H1 (cell line): ENCODE data around the gene RTN4RL2. TPM values are rescaled to one million over a fixed set of nuclear protein-coding genes. Genes with fewer than 3 reads are reported as not detected.

Experiments used
- CTCF ChIA-PET: fragments of 300-600 bp; sonication (Branson Sonifier 250); formaldehyde crosslinking; loops from one replicate; lab custom pipeline; 2021; ENCODE audit not compliant: partially characterized antibody; lab: Charles Lee
- POLR2A ChIA-PET: fragments of 300-600 bp; sonication (Branson Sonifier 250); formaldehyde crosslinking; loops from one replicate; lab custom pipeline; 2021; ENCODE audit warnings: inconsistent platforms; ENCODE audit not compliant: partially characterized antibody; lab: Charles Lee
- DNase-seq, 2 experiments: peaks; one replicate each; pipeline versions ENCODE4 v3.0.0 to v3.0.0-alpha.2; 2010 to 2022; ENCODE audit warnings: low spot score in 2 of 2, low read depth in 1 of 2, mixed read lengths in 1 of 2
- FAIRE-seq: peaks from 2 replicates; lab custom pipeline; 2011; peaks lifted over from hg19 to GRCh38; lab: Jason Lieb, UNC
- H2AFZ ChIP-seq: 2 replicates; pipeline ENCODE4 v1.8.1; 2012; ENCODE audit warnings: low read length, inconsistent platforms
- H2AK5ac ChIP-seq: 2 replicates; pipeline ENCODE4 v1.6.1; 2013; ENCODE audit warnings: low read depth, low read length
- H2BK120ac ChIP-seq: replicated peaks from 2 replicates; pipeline ENCODE3; 2013; ENCODE audit warnings: low read depth, low read length, inconsistent platforms
- H2BK12ac ChIP-seq: 2 replicates; pipeline ENCODE4 v1.6.1; 2013; ENCODE audit warnings: low read depth, low read length
- H2BK15ac ChIP-seq: 2 replicates; pipeline ENCODE4 v1.6.1; 2013; ENCODE audit warnings: low read length
- H2BK20ac ChIP-seq: 2 replicates; pipeline ENCODE4 v1.6.1; 2013; ENCODE audit warnings: low read length
- H2BK5ac ChIP-seq: 2 replicates; pipeline ENCODE4 v1.6.1; 2013; ENCODE audit warnings: low read depth, low read length
- H3K14ac ChIP-seq: 2 replicates; pipeline ENCODE4 v1.6.1; 2013; ENCODE audit warnings: inconsistent platforms; ENCODE audit not compliant: insufficient read length
- H3K18ac ChIP-seq: 2 replicates; pipeline ENCODE4 v1.6.1; 2013; ENCODE audit warnings: low read length; ENCODE audit errors: extremely low read depth
- H3K23ac ChIP-seq: 2 replicates; pipeline ENCODE4 v1.6.1; 2013; ENCODE audit warnings: inconsistent platforms; ENCODE audit not compliant: insufficient read length
- H3K23me2 ChIP-seq: 2 replicates; pipeline ENCODE4 v1.6.1; 2013; ENCODE audit warnings: low read depth, low read length
- H3K27ac ChIP-seq: 2 replicates; pipeline ENCODE4 v1.6.1; 2011; ENCODE audit warnings: low read depth, low read length, inconsistent platforms
- H3K27me3 ChIP-seq, 4 experiments: replicated peaks in 1 of 4; 1 replicate in 1 of 4; 2 replicates in 3 of 4; pipeline versions ENCODE4 v1.6.1 to v1.8.1; 2011 to 2013; ENCODE audit warnings: low read length in 3 of 4, mild to moderate bottlenecking in 3 of 4, inconsistent platforms in 2 of 4, mixed read lengths in 2 of 4, moderate library complexity in 1 of 4; ENCODE audit not compliant: control insufficient read depth in 3 of 4, insufficient read depth in 3 of 4; ENCODE audit errors: extremely low read depth in 1 of 4
- H3K36me3 ChIP-seq, 4 experiments: 2 replicates each; pipeline versions ENCODE4 v1.6.1 to v1.8.1; 2011 to 2013; ENCODE audit warnings: mild to moderate bottlenecking in 4 of 4, low read length in 3 of 4, moderate library complexity in 2 of 4, control low read depth in 1 of 4, inconsistent platforms in 1 of 4; ENCODE audit not compliant: insufficient read depth in 4 of 4, control insufficient read depth in 2 of 4
- H3K4ac ChIP-seq: replicated peaks from 2 replicates; pipeline ENCODE3; 2013; ENCODE audit warnings: low read length, low read depth, mixed read lengths, inconsistent platforms; ENCODE audit not compliant: insufficient read length
- H3K4me1 ChIP-seq, 4 experiments: replicated peaks in 1 of 4; 1 replicate in 1 of 4; 2 replicates in 3 of 4; pipeline versions ENCODE4 v1.6.1 to v1.8.1; 2011 to 2013; ENCODE audit warnings: low read length in 3 of 4, inconsistent platforms in 2 of 4, mixed read lengths in 1 of 4; ENCODE audit not compliant: insufficient read depth in 4 of 4, control insufficient read depth in 3 of 4
- H3K4me2 ChIP-seq, 2 experiments: 2 replicates each; pipeline versions ENCODE4 v1.6.1 to v1.8.1; 2011 to 2013; ENCODE audit warnings: low read depth in 2 of 2, low read length in 2 of 2, control low read depth in 1 of 2, inconsistent platforms in 1 of 2, mild to moderate bottlenecking in 1 of 2; ENCODE audit not compliant: insufficient read depth in 1 of 2
- H3K4me3 ChIP-seq, 4 experiments: fragments of 200-600, 300-600 bp in 1 of 4; sonication (generic), shearing (Covaris generic), sonication (Bioruptor Twin) in 1 of 4; 2 replicates each; pipeline versions ENCODE4 v1.5.1 to v1.8.1; 2011 to 2016; ENCODE audit warnings: low read length in 4 of 4, low read depth in 3 of 4, control low read depth in 2 of 4, inconsistent platforms in 2 of 4, mild to moderate bottlenecking in 2 of 4, mixed read lengths in 1 of 4, moderate library complexity in 1 of 4; ENCODE audit not compliant: insufficient read depth in 2 of 4; ENCODE audit errors: extremely low read depth in 1 of 4
- H3K56ac ChIP-seq: replicated peaks from 2 replicates; pipeline ENCODE3; 2013; ENCODE audit warnings: low read depth, mild to moderate bottlenecking, mixed read lengths, low read length, inconsistent platforms; ENCODE audit not compliant: insufficient read length
- H3K79me1 ChIP-seq: 2 replicates; pipeline ENCODE4 v1.6.1; 2013; ENCODE audit warnings: low read depth, low read length, control low read depth
- H3K79me2 ChIP-seq, 2 experiments: 2 replicates each; pipeline versions ENCODE4 v1.6.1 to v1.8.1; 2012 to 2013; ENCODE audit warnings: low read length in 2 of 2, mild to moderate bottlenecking in 2 of 2, inconsistent platforms in 1 of 2; ENCODE audit not compliant: insufficient read depth in 2 of 2, control insufficient read depth in 1 of 2
- H3K9ac ChIP-seq, 4 experiments: replicated peaks in 1 of 4; 1 replicate in 1 of 4; 2 replicates in 3 of 4; pipeline versions ENCODE4 v1.6.1 to v1.8.1; 2011 to 2013; ENCODE audit warnings: low read depth in 3 of 4, low read length in 3 of 4, control low read depth in 2 of 4, mild to moderate bottlenecking in 2 of 4, moderate library complexity in 2 of 4, inconsistent platforms in 1 of 4; ENCODE audit errors: extremely low read depth in 1 of 4
- H3K9me3 ChIP-seq, 2 experiments: 2 replicates each; pipeline versions ENCODE4 v1.6.1 to v1.8.1; 2012 to 2013; ENCODE audit warnings: mild to moderate bottlenecking in 2 of 2, moderate library complexity in 2 of 2, control low read depth in 1 of 2, inconsistent platforms in 1 of 2, low read depth in 1 of 2, low read length in 1 of 2, mixed read lengths in 1 of 2; ENCODE audit not compliant: insufficient read depth in 2 of 2
- H4K20me1 ChIP-seq, 2 experiments: replicated peaks in 1 of 2; 2 replicates each; pipeline versions ENCODE3 to v1.8.1; 2011 to 2013; ENCODE audit warnings: inconsistent platforms in 2 of 2, low read length in 2 of 2, mild to moderate bottlenecking in 1 of 2; ENCODE audit not compliant: insufficient read depth in 2 of 2, control insufficient read depth in 1 of 2
- H4K5ac ChIP-seq: 2 replicates; pipeline ENCODE4 v1.6.1; 2013; ENCODE audit warnings: low read length, low read depth, mixed read lengths, inconsistent platforms; ENCODE audit not compliant: insufficient read length
- H4K8ac ChIP-seq: 2 replicates; pipeline ENCODE4 v1.8.0; 2013; ENCODE audit warnings: mild to moderate bottlenecking, moderate library complexity, low read length, inconsistent platforms; ENCODE audit not compliant: insufficient read depth; ENCODE audit errors: extremely low read depth
- H4K91ac ChIP-seq: replicated peaks from 2 replicates; pipeline ENCODE3; 2013; ENCODE audit warnings: low read length, mixed read lengths, inconsistent platforms; ENCODE audit not compliant: insufficient read length
- KDM1A ChIP-seq: fragments of 200-600, 300-600 bp; sonication (generic); IDR thresholded peaks from 2 replicates; pipeline ENCODE4 v1.7.1; 2016; ENCODE audit warnings: mild to moderate bottlenecking, low read length, borderline replicate concordance
- MAFK ChIP-seq: IDR thresholded peaks from 2 replicates; pipeline ENCODE4 v1.6.1; 2012; ENCODE audit warnings: low read depth, mild to moderate bottlenecking, improper control_type of control experiment, low read length
- SP2 ChIP-seq: IDR thresholded peaks from 2 replicates; pipeline ENCODE4 v1.6.1; 2012; ENCODE audit warnings: mild to moderate bottlenecking, low read length, inconsistent platforms
- WGBS, 2 experiments: shearing (Covaris generic) in 1 of 2; methylation state at CpG; one replicate each; pipeline versions ENCODE4 v1.1.6 to v1.1.7; 2013 to 2015; ENCODE audit warnings: low lambda C conversion rate in 2 of 2, mixed read lengths in 2 of 2, inconsistent platforms in 1 of 2, low coverage in 1 of 2, missing lambda C conversion rate in 1 of 2; ENCODE audit not compliant: insufficient replicate concordance in 2 of 2, insufficient coverage in 1 of 2, insufficient read length in 1 of 2; ENCODE audit errors: extremely low coverage in 1 of 2, missing lambda C conversion rate in 1 of 2; 5-methylcytosine and 5-hydroxymethylcytosine counted together
- polyA plus RNA-seq, 7 experiments: library from polyadenylated mRNA; depleted of rRNA in 3 of 7; stranded (reverse) in 5 of 7; unstranded in 2 of 7; fragments of >200 nt in 5 of 7; fragments of 200-250 nt in 2 of 7; gene quantifications; 1 replicate in 5 of 7; 2 replicates in 1 of 7; 4 replicates in 1 of 7; pipeline versions ENCODE4 v1.2.1 to v1.2.3, GENCODE V29; 2011 to 2013; ENCODE audit warnings: missing spikeins in 2 of 7, mixed read lengths in 2 of 7
- total RNA-seq: library from RNA; stranded (reverse); fragmentation: NEBNext Ultra II Directional; extraction: Animal tissue kit (Norgen Biotek cat#: 25700); gene quantifications from 2 replicates; pipeline ENCODE4 v1.2.1, GENCODE V29; 2021

The RTN4RL2 gene
- total and polyA plus RNA-seq, 2 of the 8 experiments (the other 6 are each of a cell fraction or from before 2014, with no cell fraction given), result 11.4 to 23.7 TPM

DNA sequence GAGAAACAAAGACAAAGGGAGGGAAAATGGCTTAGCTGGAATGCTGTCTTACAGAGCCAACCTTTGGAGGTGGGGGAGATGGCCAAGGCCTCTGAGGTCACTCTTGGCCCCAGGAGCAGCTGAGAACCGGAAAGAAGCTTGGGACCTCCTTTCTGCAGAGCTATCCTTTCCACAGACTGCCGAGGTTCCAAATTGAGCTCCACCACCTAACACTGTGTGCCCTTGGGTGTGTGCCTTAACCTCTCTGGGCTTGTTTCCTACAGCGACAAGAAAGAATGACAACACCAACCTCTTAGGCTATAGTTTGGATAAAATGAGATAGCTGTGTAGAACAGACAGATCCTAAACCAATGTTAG is 23.2 kb downstream of the RTN4RL2 start:
- no peaks in the 10 kb centered on the region for H3K79me2 ChIP-seq
- WGBS, 2 experiments, result 78% methylated on average over 3 of the region's 3 CpGs; no CpG with 5 or more reads in 1 of the 2 experiments
- no peaks in the 10 kb centered on the region for H3K79me1 ChIP-seq
- 0 out of 7 replicates have a peak overlapping the region, but pooled peaks of 1 of the 4 experiments have one; percentile 5 for H3K9ac ChIP-seq
- H2BK5ac ChIP-seq, result 0 out of 2 replicates have a peak overlapping the region, but pooled peaks have one; percentile 66
- 0 out of 2 replicates have a peak overlapping the region, but pooled peaks have one; percentile 66 for H3K18ac ChIP-seq
- H3K23me2 ChIP-seq, result peaks cover 8% of the 10 kb centered on the region; the same call in 1 of the 2 replicates
- peaks cover 0 to 9% (median 1%) of the 10 kb centered on the region in 4 experiments; a peak in 3 of 8 replicates for H3K36me3 ChIP-seq
- no peak overlapping the region for H3K27ac ChIP-seq
- peak overlapping the region; percentile 44 to 78 (median 60); a peak in 5 of 8 replicates for H3K4me3 ChIP-seq
- H2AK5ac ChIP-seq, result no peak overlapping the region; the same call in 1 of the 2 replicates
- no peak overlapping the region for H3K56ac ChIP-seq
- no peak overlapping the region for H4K8ac ChIP-seq
- H3K4me2 ChIP-seq, result peak overlapping the region; percentile 83 to 86
- H3K27me3 ChIP-seq, result peaks cover 0 to 13% (median 10%) of the 10 kb centered on the region in 4 experiments; a peak in 5 of 7 replicates
- FAIRE-seq (no peak), DNase-seq (no peak)
- peak overlapping the region; percentile 89 for H2BK15ac ChIP-seq
- no peak overlapping the region for H2BK12ac ChIP-seq
- no peak overlapping the region for H3K23ac ChIP-seq
- no peak overlapping the region for H2AFZ ChIP-seq
- H4K20me1 ChIP-seq, result peaks cover 0 to 1% of the 10 kb centered on the region in 2 experiments
- ChIA-PET POLR2A (interaction anchor here (0.7 to 11.2 kb wide), 15 partner anchors 10 to 158 kb away, joined by 3 to 141 read pairs (median 5); partner anchors contain the start of genes RTN4RL2, SLC43A1 and TNKS1BP1), CTCF (interaction anchor here (0.6 to 33.7 kb wide), 24 partner anchors 10 to 226 kb away, joined by 3 to 1146 read pairs (median 4); partner anchors contain the start of genes RTN4RL2, SLC43A1, SMTNL1 and TIMM10)
- no peak overlapping the region for H2BK120ac ChIP-seq
- no peaks in the 10 kb centered on the region for H3K9me3 ChIP-seq
- peak overlapping the region; percentile 4 for H3K4ac ChIP-seq
- no peak for TF ChIP-seq MAFK
- peak; percentile 82; the same call in 1 of the 2 replicates for TF ChIP-seq KDM1A
- no peak for TF ChIP-seq SP2
- H2BK20ac ChIP-seq, result peak overlapping the region; percentile 13; the same call in 1 of the 2 replicates
- H3K14ac ChIP-seq, result no peak overlapping the region
- H4K91ac ChIP-seq, result peak overlapping the region; percentile 8
- H3K4me1 ChIP-seq, result peaks cover 2 to 19% (median 6%) of the 10 kb centered on the region in 4 experiments
- H4K5ac ChIP-seq, result no peak overlapping the region
